Adrenal gland (tissue), 5 donors: Measurements from ENCODE around the gene PIGB.

Experiments
- CTCF ChIP-seq, 6 experiments: fragments of 450-650 bp in 4 of 6; fragments of 200-600 bp in 2 of 6; sonication (generic) in 1 of 6; IDR thresholded peaks; 1 replicate in 5 of 6; 2 replicates in 1 of 6; pipeline versions ENCODE4 v1.5.1 to v1.8.0; 2016 to 2021; ENCODE audit warnings: antibody characterized with exemption in 6 of 6, mild to moderate bottlenecking in 2 of 6, moderate library complexity in 1 of 6
- POLR2A ChIP-seq, 2 donors: fragments of 450-650 bp; IDR thresholded peaks; one replicate each; pipeline ENCODE4 v1.6.1; 2017; ENCODE audit warnings: antibody characterized with exemption in 2 of 2, mild to moderate bottlenecking in 2 of 2, moderate library complexity in 1 of 2
- donor health status: DM: no; HTN: no; CAD: no.

- TF ChIP-seq CTCF (IDR thresholded peaks at IDR 0.05) = no peak
- TF ChIP-seq POLR2A (IDR thresholded peaks at IDR 0.05) = no peak
Measured at GRCh38 chr15:55379095-55379494, 60.1 kb downstream of the PIGB start.
